T-helper 2 cell treated with Interferon-gamma antibody and Interleukin-4, amounts not matched to agents 5 μg/mL and 100 μg/mL, for 36 hours (primary cell): ENCODE data around the gene SAMD10.
"Not testable (repeated sequence)": the region's sequence is repeated elsewhere in the genome, so short reads cannot be mapped to it uniquely, and the experiment has no call there.

Experiments
- DNase-seq: peaks from one replicate; pipeline ENCODE4 v3.0.0; 2021; ENCODE audit warnings: low spot score
- H3K27ac Mint-ChIP-seq: one replicate; pipeline ENCODE4 v1.8.0; 2021; ENCODE audit warnings: mild to moderate bottlenecking, mixed read lengths
- H3K27me3 Mint-ChIP-seq: one replicate; pipeline ENCODE4 v1.8.0; 2021; ENCODE audit warnings: low read depth, mixed read lengths
- H3K36me3 Mint-ChIP-seq: one replicate; pipeline ENCODE4 v1.8.0; 2021; ENCODE audit warnings: low read depth, mixed read lengths
- H3K4me1 Mint-ChIP-seq: one replicate; pipeline ENCODE4 v1.8.0; 2021; ENCODE audit warnings: low read depth, mixed read lengths
- H3K4me3 Mint-ChIP-seq: one replicate; pipeline ENCODE4 v1.8.0; 2022; ENCODE audit warnings: mild to moderate bottlenecking, moderate library complexity, mixed read lengths
- H3K9me3 Mint-ChIP-seq: one replicate; pipeline ENCODE4 v1.8.0; 2021; ENCODE audit warnings: mixed read lengths

Gene SAMD10

DNA sequence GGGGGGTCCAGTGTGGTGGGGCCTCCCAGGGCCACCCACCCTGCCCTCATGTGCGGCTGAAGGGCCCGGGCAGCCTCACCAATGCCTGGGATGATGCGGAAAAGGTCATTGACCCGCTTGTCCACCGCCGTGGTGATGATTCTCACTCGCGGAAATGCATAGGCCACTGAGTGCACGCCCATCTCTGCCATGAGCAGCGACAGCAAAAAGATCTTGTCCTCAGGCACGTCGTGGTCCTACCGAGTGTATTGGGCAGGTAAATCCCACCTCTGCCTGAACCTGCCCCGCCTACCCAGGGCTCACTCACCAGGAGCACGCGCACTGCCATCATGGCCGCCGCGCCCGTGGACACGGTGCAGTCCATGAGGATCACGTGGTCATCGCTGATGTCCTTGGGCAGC lies 39.4 kb downstream of the SAMD10 start:
- no peaks in the 10 kb centered on the region for H3K9me3 Mint-ChIP-seq
- H3K36me3 Mint-ChIP-seq: peaks cover 20% of the 10 kb centered on the region
- no peak overlapping the region for H3K27ac Mint-ChIP-seq
- H3K4me1 Mint-ChIP-seq: peaks cover 9% of the 10 kb centered on the region
- H3K4me3 Mint-ChIP-seq: no peak overlapping the region
- DNase-seq: no peak
- H3K27me3 Mint-ChIP-seq: no peaks in the 10 kb centered on the region

- DNase-seq: no peak
- Mint-ChIP-seq H3K4me3 (no peak overlapping the region), H3K36me3 (peaks cover 23% of the 10 kb centered on the region), H3K4me1 (peaks cover 9% of the 10 kb centered on the region), H3K9me3 (no peaks in the 10 kb centered on the region), H3K27me3 (no peaks in the 10 kb centered on the region), H3K27ac (no peak overlapping the region)
These were observed 40.1 kb downstream of the SAMD10 start for GRCh38 chr20:63939061-63939935.

- no peaks in the 10 kb centered on the region for H3K27me3 Mint-ChIP-seq
- peaks cover 23% of the 10 kb centered on the region for H3K36me3 Mint-ChIP-seq
- no peak for DNase-seq
- H3K4me1 Mint-ChIP-seq: peaks cover 9% of the 10 kb centered on the region
- no peaks in the 10 kb centered on the region for H3K9me3 Mint-ChIP-seq
- no peak overlapping the region for H3K27ac Mint-ChIP-seq
- no peak overlapping the region for H3K4me3 Mint-ChIP-seq
These were observed 41.8 kb downstream of the SAMD10 start for GRCh38 chr20:63937596-63937995.

GRCh38 chr20:63935447-63935846 lies 44.0 kb downstream of the SAMD10 start:
- Mint-ChIP-seq H3K27me3 (no peaks in the 10 kb centered on the region), H3K4me3 (no peak overlapping the region)

GRCh38 chr20:63934271-63935068 lies 45.0 kb downstream of the SAMD10 start:
- no peak overlapping the region for H3K27ac Mint-ChIP-seq
- H3K27me3 Mint-ChIP-seq: no peaks in the 10 kb centered on the region
- no peaks in the 10 kb centered on the region for H3K4me1 Mint-ChIP-seq
- H3K9me3 Mint-ChIP-seq: no peaks in the 10 kb centered on the region
- no peak overlapping the region for H3K4me3 Mint-ChIP-seq
- no peak for DNase-seq
- peaks cover 34% of the 10 kb centered on the region for H3K36me3 Mint-ChIP-seq

More at GRCh38 chr20:63935447-63935846, 44.0 kb downstream of the SAMD10 start:
- no peak for DNase-seq
- Mint-ChIP-seq H3K4me1 (no peaks in the 10 kb centered on the region), H3K9me3 (no peaks in the 10 kb centered on the region), H3K36me3 (peaks cover 30% of the 10 kb centered on the region), H3K27ac (no peak overlapping the region)

DNA sequence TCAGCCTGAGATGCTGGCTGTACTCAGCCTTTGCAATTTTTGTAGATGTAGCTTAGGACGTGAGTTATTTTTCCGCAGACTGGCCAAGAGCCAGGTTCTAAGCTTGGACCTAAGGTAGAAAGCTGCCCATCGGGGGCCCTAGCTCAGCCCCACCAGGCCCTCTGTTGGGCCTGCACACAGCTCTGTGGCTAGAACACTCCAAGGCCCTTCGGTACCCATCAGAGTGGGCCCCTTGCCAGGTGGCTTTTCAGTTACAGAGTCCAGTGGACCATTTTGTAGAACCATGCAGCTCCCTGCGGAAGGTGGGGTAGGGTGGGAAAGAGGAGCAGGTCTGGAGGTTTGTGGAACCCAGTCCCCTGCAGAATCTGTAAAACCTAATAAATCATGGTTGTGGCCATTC lies 45.8 kb downstream of the SAMD10 start:
- Mint-ChIP-seq H3K4me1 (no peaks in the 10 kb centered on the region), H3K4me3 (no peak overlapping the region), H3K36me3 (peaks cover 38% of the 10 kb centered on the region), H3K27ac (no peak overlapping the region), H3K9me3 (no peaks in the 10 kb centered on the region), H3K27me3 (no peaks in the 10 kb centered on the region)
- DNase-seq: no peak

GRCh38 chr20:63932606-63933160 lies 46.8 kb downstream of the SAMD10 start:
- H3K4me3 Mint-ChIP-seq: no peak overlapping the region
- peaks cover 43% of the 10 kb centered on the region for H3K36me3 Mint-ChIP-seq
- H3K27me3 Mint-ChIP-seq: no peaks in the 10 kb centered on the region
- no peak overlapping the region for H3K27ac Mint-ChIP-seq
- no peaks in the 10 kb centered on the region for H3K4me1 Mint-ChIP-seq
- H3K9me3 Mint-ChIP-seq: no peaks in the 10 kb centered on the region
- DNase-seq: no peak

DNA sequence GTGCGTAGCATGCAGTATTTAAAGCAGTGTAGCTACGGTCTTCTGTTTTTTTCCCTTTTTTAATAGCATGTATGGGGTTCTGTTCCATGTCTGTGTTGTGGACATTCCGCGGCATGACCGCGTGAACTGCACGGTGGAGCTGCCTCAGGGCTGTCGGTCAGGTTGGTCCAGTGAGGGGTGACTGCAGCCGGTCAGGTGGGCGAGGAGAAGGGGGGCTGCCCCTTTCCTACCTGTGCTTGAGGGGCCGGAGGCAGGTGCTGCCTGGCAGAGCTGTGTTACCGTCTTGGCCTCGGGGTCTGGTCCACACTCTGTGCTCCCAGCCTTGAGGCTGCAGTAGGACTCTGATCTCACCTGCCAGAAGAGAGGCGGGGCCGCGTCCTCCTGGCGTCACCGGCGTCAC lies 47.7 kb downstream of the SAMD10 start:
- Mint-ChIP-seq H3K27ac (no peak overlapping the region), H3K4me1 (no peaks in the 10 kb centered on the region), H3K4me3 (no peak overlapping the region), H3K27me3 (no peaks in the 10 kb centered on the region), H3K36me3 (peaks cover 44% of the 10 kb centered on the region), H3K9me3 (no peaks in the 10 kb centered on the region)
- DNase-seq: no peak

- Mint-ChIP-seq H3K36me3 (peaks cover 44% of the 10 kb centered on the region), H3K27ac (no peak overlapping the region)
These were observed 48.4 kb downstream of the SAMD10 start for GRCh38 chr20:63930971-63931553.

GRCh38 chr20:63929473-63929883 lies 50.0 kb downstream of the SAMD10 start:
- H3K36me3 Mint-ChIP-seq: peaks cover 35% of the 10 kb centered on the region
- not testable (repeated sequence) for DNase-seq, H3K9me3 Mint-ChIP-seq, H3K4me3 Mint-ChIP-seq, H3K27ac Mint-ChIP-seq, H3K27me3 Mint-ChIP-seq, H3K4me1 Mint-ChIP-seq

More at GRCh38 chr20:63930971-63931553, 48.4 kb downstream of the SAMD10 start:
- DNase-seq: no peak
- Mint-ChIP-seq H3K27me3 (no peaks in the 10 kb centered on the region), H3K4me1 (peaks cover 4% of the 10 kb centered on the region), H3K4me3 (no peak overlapping the region), H3K9me3 (no peaks in the 10 kb centered on the region)

GRCh38 chr20:63929071-63929470 lies 50.4 kb downstream of the SAMD10 start:
- Mint-ChIP-seq H3K27ac (no peak overlapping the region), H3K36me3 (peaks cover 34% of the 10 kb centered on the region), H3K4me1 (peaks cover 11% of the 10 kb centered on the region), H3K4me3 (no peak overlapping the region), H3K9me3 (no peaks in the 10 kb centered on the region), H3K27me3 (no peaks in the 10 kb centered on the region)
- no peak for DNase-seq

DNA sequence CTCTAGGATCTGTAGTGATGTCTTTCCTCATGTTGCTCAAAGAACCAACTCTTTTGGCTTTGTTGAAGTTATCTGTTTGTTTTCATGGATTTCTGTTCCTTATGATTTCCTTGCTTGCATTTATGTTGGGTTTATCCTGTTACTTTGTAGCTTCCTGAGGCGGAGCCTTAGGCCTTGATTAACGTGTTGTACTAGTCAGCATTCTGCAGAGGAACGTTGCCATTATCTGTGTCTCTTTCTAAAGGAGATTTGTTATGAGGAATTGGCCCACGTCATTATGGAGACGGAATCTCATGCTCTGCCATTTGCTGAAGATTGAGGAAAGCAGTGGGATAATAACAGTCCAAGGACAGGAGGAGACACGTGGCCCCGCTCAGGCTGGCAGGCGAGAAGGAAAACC lies 53.1 kb downstream of the SAMD10 start:
- Mint-ChIP-seq H3K27ac (no peak overlapping the region), H3K36me3 (peaks cover 31% of the 10 kb centered on the region), H3K9me3 (no peaks in the 10 kb centered on the region), H3K4me3 (no peak overlapping the region), H3K4me1 (peaks cover 19% of the 10 kb centered on the region), H3K27me3 (no peaks in the 10 kb centered on the region)
- no peak for DNase-seq

DNA sequence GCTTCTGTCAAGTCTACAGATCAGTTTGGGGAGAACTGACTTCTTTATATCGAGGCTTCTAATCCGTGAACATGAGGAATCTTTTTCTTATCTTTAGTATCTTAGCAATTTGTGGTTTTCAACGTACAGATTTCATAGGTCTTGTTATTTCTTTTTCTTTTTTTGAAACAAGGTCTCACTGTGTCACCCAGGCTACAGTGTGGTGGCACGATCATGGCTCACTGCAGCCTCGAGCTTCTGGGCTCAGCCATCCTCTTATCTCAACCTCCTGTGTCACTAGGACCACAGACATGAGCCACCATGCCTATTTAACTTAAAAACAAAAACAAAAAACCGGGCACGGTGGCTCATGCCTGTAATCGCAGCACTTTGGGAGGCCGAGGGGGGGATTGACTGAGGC lies 55.2 kb downstream of the SAMD10 start:
- peaks cover 22% of the 10 kb centered on the region for H3K36me3 Mint-ChIP-seq
- H3K9me3 Mint-ChIP-seq: no peaks in the 10 kb centered on the region
- no peak for DNase-seq
- peaks cover 19% of the 10 kb centered on the region for H3K4me1 Mint-ChIP-seq
- H3K27ac Mint-ChIP-seq: peak overlapping the region; percentile 49
- H3K4me3 Mint-ChIP-seq: no peak overlapping the region
- no peaks in the 10 kb centered on the region for H3K27me3 Mint-ChIP-seq
